Sigmoid colon (tissue), 7 donors: ENCODE results near the gene DGKD. TPM values are rescaled to one million over a fixed set of nuclear protein-coding genes. Genes with fewer than 3 reads are reported as not detected.

Experiments
- DNase-seq: peaks from one replicate; pipeline ENCODE4 v3.0.0-alpha.2; 2019
- H3K27ac ChIP-seq, 4 donors: fragments of 200-600 bp; sonication (generic); one replicate each; pipeline ENCODE4 v1.5.1; 2016 to 2019; ENCODE audit warnings: mild to moderate bottlenecking in 1 of 4
- H3K27me3 ChIP-seq, 3 donors: fragments of 200-600 bp; sonication (generic); one replicate each; pipeline ENCODE4 v1.5.1; 2019; ENCODE audit warnings: mild to moderate bottlenecking in 1 of 3
- H3K36me3 ChIP-seq, 4 donors: fragments of 200-600 bp; sonication (generic); one replicate each; pipeline ENCODE4 v1.5.1; 2016 to 2019
- H3K4me1 ChIP-seq, 4 donors: fragments of 200-600 bp; sonication (generic); one replicate each; pipeline ENCODE4 v1.5.1; 2017 to 2019
- H3K4me3 ChIP-seq, 4 donors: fragments of 200-600 bp; sonication (generic); one replicate each; pipeline ENCODE4 v1.5.1; 2017 to 2019; ENCODE audit warnings: mild to moderate bottlenecking in 2 of 4, moderate library complexity in 1 of 4
- H3K9me3 ChIP-seq, 4 donors: fragments of 200-600 bp in 3 of 4; sonication (generic) in 3 of 4; one replicate each; pipeline versions ENCODE4 v1.5.1 to v1.6.1; 2013 to 2019
- EP300 ChIP-seq, 4 donors: sonication (generic); formaldehyde crosslinking; IDR thresholded peaks; one replicate each; pipeline ENCODE4 v1.6.1; 2017; ENCODE audit warnings: antibody characterized with exemption in 4 of 4
- POLR2A ChIP-seq, 2 donors: fragments of 450-650 bp; IDR thresholded peaks; one replicate each; pipeline ENCODE4 v1.6.1; 2016; ENCODE audit warnings: antibody characterized with exemption in 2 of 2, mild to moderate bottlenecking in 2 of 2, moderate library complexity in 2 of 2
- POLR2AphosphoS5 ChIP-seq, 4 donors: sonication (generic); formaldehyde crosslinking; IDR thresholded peaks; one replicate each; pipeline ENCODE4 v1.6.1; 2017; ENCODE audit warnings: antibody characterized with exemption in 4 of 4
- WGBS, 2 donors: extraction: QIAGEN DNeasy Blood & Tissue Kit; methylation state at CpG; one replicate each; pipeline ENCODE4 v1.1.7; 2013; 5-methylcytosine and 5-hydroxymethylcytosine counted together
- intact Hi-C: fragments of 100-400 bp; cut with DNase I; formaldehyde crosslinking; loops from one replicate; pipeline ENCODE4 v1.15.1; 2023
- polyA plus RNA-seq, 3 donors: library from polyadenylated mRNA; stranded (reverse); fragments of 200-250 nt; gene quantifications; one replicate each; pipeline ENCODE4 v1.2.3, GENCODE V29; 2013
- total RNA-seq, 4 donors: library from RNA; depleted of rRNA; stranded (reverse); fragments of >200 nt; gene quantifications; one replicate each; pipeline ENCODE4 v1.1.0, GENCODE V29; 2016
- TF ChIP-seq, protein P1 (sequence below), 4 experiments: fragments of 450-650 bp in 3 of 4; fragments of 200-600 bp in 1 of 4; IDR thresholded peaks; one replicate each; pipeline ENCODE4 v1.5.1; 2016 to 2019; ENCODE audit warnings: antibody characterized with exemption in 4 of 4, mild to moderate bottlenecking in 3 of 4, moderate library complexity in 2 of 4
- donor health status: healthy with polysubstance abuse.
- donor health status: Bipolar disorder and iron deficiency.
- donor health status: healthy.

Gene DGKD
- total and polyA plus RNA-seq, 7 donors = 10.7 to 67.0 (median 19.7) TPM

DNA sequence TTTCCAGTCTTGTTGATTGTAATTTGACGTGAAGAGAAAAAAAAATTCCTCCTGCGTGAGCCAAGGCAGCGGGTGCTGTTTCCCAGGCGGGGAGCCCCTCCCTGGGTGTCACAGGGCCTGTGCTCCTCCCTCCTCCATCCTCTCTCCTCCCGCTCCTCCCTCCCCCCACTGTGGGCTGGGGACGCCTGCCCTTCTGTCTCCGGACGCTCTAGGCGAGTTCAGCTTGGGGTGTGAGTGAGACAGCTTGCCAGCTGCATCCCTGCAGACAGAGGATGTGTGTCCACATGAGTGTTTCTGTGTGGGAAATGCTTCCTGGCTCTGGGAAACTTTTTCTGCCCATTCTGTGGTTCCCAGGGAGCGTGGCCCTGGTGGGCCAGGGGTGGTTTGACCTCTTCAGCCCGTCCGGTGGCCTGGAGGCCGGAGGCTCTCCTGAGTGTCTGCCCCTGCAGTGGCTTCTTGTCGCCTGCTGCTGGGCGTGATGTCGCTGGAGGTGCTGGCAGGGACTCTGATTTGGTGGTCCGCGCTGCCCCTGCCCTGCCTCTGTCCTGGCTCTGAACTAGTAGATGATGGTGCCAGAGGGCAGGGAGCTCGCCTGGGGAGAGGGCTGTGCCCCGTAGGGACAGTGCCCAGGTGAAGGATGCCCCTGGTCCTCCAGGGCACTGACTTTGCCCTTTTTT is 115.9 kb downstream of the DGKD start:
- H3K36me3 ChIP-seq = peaks cover 8 to 58% (median 14%) of the 10 kb centered on the region in 4 donors

DNA sequence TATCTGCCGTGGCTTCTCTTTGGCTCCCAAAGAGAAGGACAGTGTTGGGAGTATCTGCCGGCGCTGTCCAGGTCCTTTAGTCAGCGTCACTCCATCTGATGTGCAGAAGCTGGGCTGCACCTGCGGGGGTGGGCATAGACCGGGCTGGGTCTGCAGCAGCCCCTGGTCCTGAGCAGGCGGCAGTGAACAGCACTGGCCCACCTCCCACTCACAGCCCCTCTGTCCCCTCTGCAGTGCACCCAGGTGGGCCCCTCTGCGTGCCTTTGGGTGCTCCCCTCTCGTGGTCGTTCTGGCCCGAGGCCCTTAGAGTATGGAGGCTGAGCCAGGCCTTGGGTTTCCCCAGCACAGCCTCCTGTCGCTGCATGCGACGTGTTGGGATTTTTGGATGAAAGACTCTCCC is 116.5 kb downstream of the DGKD start:
- H3K27me3 ChIP-seq = no peaks in the 10 kb centered on the region
- peak; percentile 64 for DNase-seq
- peaks cover 10 to 58% (median 15%) of the 10 kb centered on the region in 4 donors for H3K36me3 ChIP-seq
- H3K27ac ChIP-seq = peak overlapping the region; percentile 66 to 83 (median 76)
- TF ChIP-seq EP300 (IDR thresholded peaks at IDR 0.05) (no peak), POLR2AphosphoS5 (IDR thresholded peaks at IDR 0.05) (no peak), POLR2A (IDR thresholded peaks at IDR 0.05) (no peak)
- TF ChIP-seq, protein P1, sequence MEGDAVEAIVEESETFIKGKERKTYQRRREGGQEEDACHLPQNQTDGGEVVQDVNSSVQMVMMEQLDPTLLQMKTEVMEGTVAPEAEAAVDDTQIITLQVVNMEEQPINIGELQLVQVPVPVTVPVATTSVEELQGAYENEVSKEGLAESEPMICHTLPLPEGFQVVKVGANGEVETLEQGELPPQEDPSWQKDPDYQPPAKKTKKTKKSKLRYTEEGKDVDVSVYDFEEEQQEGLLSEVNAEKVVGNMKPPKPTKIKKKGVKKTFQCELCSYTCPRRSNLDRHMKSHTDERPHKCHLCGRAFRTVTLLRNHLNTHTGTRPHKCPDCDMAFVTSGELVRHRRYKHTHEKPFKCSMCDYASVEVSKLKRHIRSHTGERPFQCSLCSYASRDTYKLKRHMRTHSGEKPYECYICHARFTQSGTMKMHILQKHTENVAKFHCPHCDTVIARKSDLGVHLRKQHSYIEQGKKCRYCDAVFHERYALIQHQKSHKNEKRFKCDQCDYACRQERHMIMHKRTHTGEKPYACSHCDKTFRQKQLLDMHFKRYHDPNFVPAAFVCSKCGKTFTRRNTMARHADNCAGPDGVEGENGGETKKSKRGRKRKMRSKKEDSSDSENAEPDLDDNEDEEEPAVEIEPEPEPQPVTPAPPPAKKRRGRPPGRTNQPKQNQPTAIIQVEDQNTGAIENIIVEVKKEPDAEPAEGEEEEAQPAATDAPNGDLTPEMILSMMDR (IDR thresholded peaks at IDR 0.05) = no peak
- no peaks in the 10 kb centered on the region for H3K9me3 ChIP-seq
- H3K4me1 ChIP-seq = peaks cover 0 to 22% (median 17%) of the 10 kb centered on the region in 4 donors
- 90 to 96% methylated on average over 14 of the region's 14 CpGs for WGBS, 2 donors
- intact Hi-C loops = no loop called here
- H3K4me3 ChIP-seq = no peak overlapping the region

More for the DNA sequence above, 115.9 kb downstream of the DGKD start:
- Histone ChIP-seq H3K4me3 (peak overlapping the region in 1 of 4 donors; percentile 13), H3K4me1 (peaks cover 0 to 22% (median 17%) of the 10 kb centered on the region in 4 donors), H3K27ac (peak overlapping the region; percentile 66 to 83 (median 76)), H3K9me3 (no peaks in the 10 kb centered on the region), H3K27me3 (no peaks in the 10 kb centered on the region)
- peak in 3 of 4 donors; percentile 25 to 64 (median 54) for TF ChIP-seq POLR2AphosphoS5 (IDR thresholded peaks at IDR 0.05)
- no peak for TF ChIP-seq POLR2A (IDR thresholded peaks at IDR 0.05)
- TF ChIP-seq EP300 (IDR thresholded peaks at IDR 0.05) = peak in 1 of 4 donors; percentile 10
- TF ChIP-seq, protein P1 (IDR thresholded peaks at IDR 0.05) = no peak
- WGBS, 2 donors = 82 to 85% methylated on average over 20 of the region's 20 CpGs
- intact Hi-C loops = no loop called here
- peak; percentile 93 for DNase-seq

DNA sequence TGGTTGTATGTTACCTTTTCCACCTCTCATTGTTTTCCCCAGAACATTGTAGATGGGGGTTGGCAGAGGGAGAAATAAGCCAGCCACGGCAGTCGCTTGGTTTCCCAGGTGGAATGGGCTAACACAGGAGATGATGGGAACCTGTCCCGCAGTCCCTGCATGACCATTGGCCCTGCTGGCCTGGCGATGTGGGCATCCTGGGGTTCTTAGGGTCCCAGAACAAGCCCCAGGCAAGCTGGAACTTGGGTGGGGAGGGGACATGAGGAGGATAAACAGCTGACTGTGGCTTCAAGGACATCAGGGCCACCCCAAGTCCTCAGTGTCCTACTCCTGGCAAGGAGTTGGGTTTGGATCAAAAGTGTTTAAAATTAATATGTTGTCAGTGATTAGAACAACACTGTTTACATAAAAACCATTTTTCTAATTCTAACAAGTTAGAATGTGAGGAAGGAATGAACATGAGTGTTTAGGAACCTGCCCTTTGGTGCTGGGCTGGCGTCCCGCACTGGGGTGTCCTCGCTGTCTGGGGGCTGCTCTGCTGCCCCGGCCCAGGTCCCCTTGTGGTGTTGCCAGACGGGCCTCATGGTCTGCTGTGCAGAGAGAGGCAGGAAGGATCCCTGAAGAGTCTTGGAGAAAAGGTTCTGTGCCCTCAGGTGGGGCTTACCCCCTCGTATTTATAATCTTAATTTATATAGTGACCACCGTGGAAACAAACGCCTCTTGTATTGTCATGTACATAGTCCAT is 117.2 kb downstream of the DGKD start:
- WGBS, 2 donors = 95 to 96% methylated on average over 12 of the region's 12 CpGs
- TF ChIP-seq, protein P1 (IDR thresholded peaks at IDR 0.05) = no peak
- TF ChIP-seq EP300 (IDR thresholded peaks at IDR 0.05) (no peak), POLR2A (IDR thresholded peaks at IDR 0.05) (no peak), POLR2AphosphoS5 (IDR thresholded peaks at IDR 0.05) (no peak)
- Histone ChIP-seq H3K36me3 (peaks cover 10 to 58% (median 15%) of the 10 kb centered on the region in 4 donors), H3K27ac (peak overlapping the region in 1 of 4 donors; percentile 83), H3K4me1 (peaks cover 0 to 22% (median 17%) of the 10 kb centered on the region in 4 donors), H3K9me3 (no peaks in the 10 kb centered on the region), H3K27me3 (no peaks in the 10 kb centered on the region), H3K4me3 (no peak overlapping the region)
- no peak for DNase-seq
- intact Hi-C loops = no loop called here

DNA sequence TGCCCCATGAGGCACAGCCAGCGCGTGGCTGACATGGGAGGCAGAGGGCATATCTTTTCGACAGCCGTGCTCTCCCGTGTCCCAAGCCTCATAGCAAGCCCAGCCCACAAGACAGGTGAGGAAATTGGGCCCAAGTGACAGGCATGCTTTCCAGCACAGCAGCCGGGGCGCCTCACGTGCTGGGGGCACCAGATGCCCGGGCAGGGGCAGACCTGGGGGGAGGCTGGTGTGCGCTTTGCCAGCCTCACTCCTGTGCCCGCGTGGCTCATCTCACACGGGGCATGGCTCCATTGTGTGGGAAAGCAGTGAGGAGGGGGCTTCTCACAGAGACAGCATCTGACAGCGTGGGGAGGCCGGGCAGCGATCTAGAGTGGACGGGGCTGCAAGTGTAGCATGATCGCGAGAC is 119.1 kb downstream of the DGKD start:
- Histone ChIP-seq H3K36me3 (peaks cover 3 to 57% (median 14%) of the 10 kb centered on the region in 4 donors), H3K27me3 (no peaks in the 10 kb centered on the region), H3K4me1 (peaks cover 0 to 22% (median 17%) of the 10 kb centered on the region in 4 donors), H3K27ac (no peak overlapping the region), H3K9me3 (no peaks in the 10 kb centered on the region), H3K4me3 (no peak overlapping the region)
- 96% methylated on average over 19 of the region's 19 CpGs for WGBS, 2 donors
- intact Hi-C loops = no loop called here
- no peak for DNase-seq
- TF ChIP-seq, protein P1 (IDR thresholded peaks at IDR 0.05) = no peak
- no peak for TF ChIP-seq POLR2A (IDR thresholded peaks at IDR 0.05)
- no peak for TF ChIP-seq POLR2AphosphoS5 (IDR thresholded peaks at IDR 0.05)
- TF ChIP-seq EP300 (IDR thresholded peaks at IDR 0.05) = no peak
